Liver (tissue), 9 donors: ENCODE measurements around the gene RASL11B. TPM values are rescaled to one million over a fixed set of nuclear protein-coding genes. Genes with fewer than 3 reads are reported as not detected.

Source experiments
- DNase-seq: peaks from one replicate; pipeline ENCODE4 v3.0.0-alpha.2; 2017; ENCODE audit warnings: low spot score
- H3K27ac ChIP-seq, 2 donors: one replicate each; pipeline ENCODE4 v1.7.0; 2013; ENCODE audit warnings: inconsistent platforms in 2 of 2, low read length in 2 of 2, control low read depth in 1 of 2, low read depth in 1 of 2, mild to moderate bottlenecking in 1 of 2
- H3K27me3 ChIP-seq, 4 donors: one replicate each; pipeline versions ENCODE4 v1.6.1 to v1.7.0; 2013; ENCODE audit warnings: low read length in 3 of 4, inconsistent platforms in 1 of 4, mild to moderate bottlenecking in 1 of 4, moderate library complexity in 1 of 4; ENCODE audit not compliant: control insufficient read depth in 4 of 4, insufficient read depth in 4 of 4
- H3K36me3 ChIP-seq, 4 donors: one replicate each; pipeline versions ENCODE4 v1.6.1 to v1.7.0; 2013; ENCODE audit warnings: low read length in 3 of 4, mild to moderate bottlenecking in 3 of 4, low read depth in 1 of 4, moderate library complexity in 1 of 4; ENCODE audit not compliant: control insufficient read depth in 4 of 4, insufficient read depth in 3 of 4
- H3K4me1 ChIP-seq, 4 donors: one replicate each; pipeline versions ENCODE4 v1.6.1 to v1.7.0; 2013; ENCODE audit warnings: low read length in 3 of 4, mild to moderate bottlenecking in 3 of 4, moderate library complexity in 1 of 4; ENCODE audit not compliant: control insufficient read depth in 4 of 4, insufficient read depth in 4 of 4
- H3K4me3 ChIP-seq, 3 donors: one replicate each; pipeline versions ENCODE4 v1.6.1 to v1.7.0; 2013; ENCODE audit warnings: low read length in 3 of 3, control low read depth in 1 of 3, low read depth in 1 of 3, mild to moderate bottlenecking in 1 of 3
- H3K9ac ChIP-seq, 2 donors: one replicate each; pipeline ENCODE4 v1.7.0; 2013; ENCODE audit warnings: low read length in 2 of 2, mild to moderate bottlenecking in 2 of 2, moderate library complexity in 2 of 2, control low read depth in 1 of 2, low read depth in 1 of 2
- H3K9me3 ChIP-seq, 4 donors: one replicate each; pipeline versions ENCODE4 v1.6.1 to v1.7.0; 2013; ENCODE audit warnings: low read length in 3 of 4; ENCODE audit not compliant: control insufficient read depth in 4 of 4
- EGR1 ChIP-seq, 2 donors: IDR thresholded peaks; 2 replicates each; pipeline ENCODE4 v1.6.1; 2016 to 2018; ENCODE audit warnings: antibody characterized with exemption in 2 of 2, low read depth in 2 of 2
- FOXA1 ChIP-seq: IDR thresholded peaks from 2 replicates; pipeline ENCODE4 v1.6.1; 2016; ENCODE audit warnings: antibody characterized with exemption
- FOXA2 ChIP-seq: IDR thresholded peaks from 2 replicates; pipeline ENCODE4 v1.6.1; 2016; ENCODE audit warnings: antibody characterized with exemption
- GABPA ChIP-seq, 2 donors: IDR thresholded peaks in 1 of 2; conservative IDR thresholded peaks in 1 of 2; 2 replicates each; pipeline ENCODE4 v1.6.1; 2016; ENCODE audit warnings: antibody characterized with exemption in 2 of 2, mild to moderate bottlenecking in 1 of 2, moderate library complexity in 1 of 2
- HNF4A ChIP-seq, 2 donors: conservative IDR thresholded peaks; 2 replicates each; pipeline ENCODE4 v1.6.1; 2016; ENCODE audit warnings: antibody characterized with exemption in 2 of 2, mild to moderate bottlenecking in 2 of 2
- HNF4G ChIP-seq: IDR thresholded peaks from 2 replicates; pipeline ENCODE4 v1.6.1; 2016; ENCODE audit warnings: antibody characterized with exemption
- JUND ChIP-seq, 2 donors: IDR thresholded peaks; 2 replicates each; pipeline ENCODE4 v1.6.1; 2016; ENCODE audit warnings: antibody characterized with exemption in 2 of 2
- RAD21 ChIP-seq, 2 donors: IDR thresholded peaks; 2 replicates each; pipeline ENCODE4 v1.6.1; 2016; ENCODE audit warnings: antibody characterized with exemption in 2 of 2, mild to moderate bottlenecking in 2 of 2
- RXRA ChIP-seq, 2 donors: IDR thresholded peaks; 2 replicates each; pipeline ENCODE4 v1.6.1; 2017 to 2018; ENCODE audit warnings: antibody characterized with exemption in 2 of 2, mild to moderate bottlenecking in 1 of 2
- SP1 ChIP-seq: IDR thresholded peaks from 2 replicates; pipeline ENCODE4 v1.6.1; 2018; ENCODE audit warnings: antibody characterized with exemption, mild to moderate bottlenecking
- TAF1 ChIP-seq: conservative IDR thresholded peaks from 2 replicates; pipeline ENCODE4 v1.6.1; 2016; ENCODE audit warnings: antibody characterized with exemption, mild to moderate bottlenecking
- YY1 ChIP-seq: IDR thresholded peaks from 2 replicates; pipeline ENCODE4 v1.6.1; 2016; ENCODE audit warnings: antibody characterized with exemption, mild to moderate bottlenecking
- WGBS: extraction: QIAGEN DNeasy Blood & Tissue Kit; methylation state at CpG from one replicate; pipeline ENCODE4 v1.1.7; 2013; 5-methylcytosine and 5-hydroxymethylcytosine counted together
- polyA plus RNA-seq, 2 donors: library from polyadenylated mRNA; stranded (reverse) in 1 of 2; unstranded in 1 of 2; fragments of 200-250 nt in 1 of 2; fragments of >200 nt in 1 of 2; fragmentation: Nextera tagmentation in 1 of 2; extraction: Ambion mirVana in 1 of 2; gene quantifications; one replicate each; pipeline versions ENCODE4 v1.2.1 to v1.2.3, GENCODE V29; 2013 to 2015
- total RNA-seq, 2 donors: library from RNA; depleted of rRNA; stranded (reverse); fragments of >200 nt; gene quantifications; one replicate each; pipeline ENCODE4 v1.2.3, GENCODE V29; 2014
- TF ChIP-seq, protein P1 (sequence below): IDR thresholded peaks from 2 replicates; pipeline ENCODE4 v1.6.1; 2016; ENCODE audit warnings: antibody characterized with exemption
- TF ChIP-seq, protein P2 (sequence below): IDR thresholded peaks from 2 replicates; pipeline ENCODE4 v1.6.1; 2016; ENCODE audit warnings: antibody characterized with exemption
- TF ChIP-seq, protein P3 (sequence below): IDR thresholded peaks from 2 replicates; pipeline ENCODE4 v1.6.1; 2016; ENCODE audit warnings: antibody characterized with exemption
- TF ChIP-seq, protein P4 (sequence below): fragments of 150-350 bp; IDR thresholded peaks from 2 replicates; pipeline ENCODE4 v1.5.1; 2017; ENCODE audit warnings: improper control_type of control experiment, low read depth, low read length; ENCODE audit not compliant: missing input control
- TF ChIP-seq, protein P5 (sequence below): IDR thresholded peaks from 2 replicates; pipeline ENCODE4 v1.6.1; 2016; ENCODE audit warnings: antibody characterized with exemption, mild to moderate bottlenecking
- donor health status: healthy.
- donor health status: healthy.
- donor health status: healthy.
- donor health status: healthy.
- donor health status: healthy.

Gene RASL11B
- total and polyA plus RNA-seq, 4 donors = 0.19 to 1.0 (median 0.61) TPM

DNA sequence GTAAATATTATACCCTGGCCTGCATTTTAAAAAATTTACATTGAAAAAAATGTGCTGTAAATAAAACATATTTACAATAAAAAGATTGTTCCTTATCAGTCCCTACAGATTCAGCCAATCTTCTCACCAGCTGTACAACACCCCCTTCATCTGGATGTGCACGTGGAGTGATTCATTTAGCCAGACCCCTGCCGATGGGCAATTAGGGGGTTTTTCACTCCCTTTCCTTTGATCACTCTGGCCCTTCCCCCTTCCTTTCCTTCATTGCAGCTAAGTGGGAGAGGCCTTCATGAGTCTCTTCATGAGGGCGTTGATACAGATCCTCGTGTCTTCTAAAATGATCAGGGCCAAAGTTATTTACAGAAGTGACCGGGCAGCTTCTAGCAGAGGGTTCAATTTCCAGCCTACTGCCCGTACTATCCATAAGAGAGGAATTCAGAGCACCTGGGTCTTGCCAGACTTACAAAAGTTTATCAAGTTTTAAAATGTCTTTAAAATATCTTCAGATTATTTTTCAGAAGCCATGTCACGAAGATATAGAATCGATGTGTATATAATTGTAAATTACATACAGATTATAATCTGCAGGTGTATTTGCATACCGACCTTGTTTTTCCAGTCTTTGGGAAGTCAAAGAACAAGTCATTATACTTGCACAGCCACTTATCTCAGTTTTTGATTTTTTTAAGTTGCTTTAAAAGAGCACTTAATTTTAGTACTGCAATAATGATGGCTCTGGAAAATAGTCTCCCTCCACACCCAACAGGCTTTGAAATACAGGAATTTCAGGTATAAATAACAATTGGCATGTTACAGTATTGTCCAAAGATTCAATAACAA lies 21.4 kb upstream of the RASL11B start:
- WGBS = 81% methylated on average over 9 of the region's 9 CpGs
- no peak overlapping the region for H3K4me3 ChIP-seq
- H3K9ac ChIP-seq = no peak overlapping the region
- H3K27me3 ChIP-seq = no peaks in the 10 kb centered on the region
- no peaks in the 10 kb centered on the region for H3K36me3 ChIP-seq
- TF ChIP-seq YY1 (no peak), SP1 (no peak)
- TF ChIP-seq, protein P1, sequence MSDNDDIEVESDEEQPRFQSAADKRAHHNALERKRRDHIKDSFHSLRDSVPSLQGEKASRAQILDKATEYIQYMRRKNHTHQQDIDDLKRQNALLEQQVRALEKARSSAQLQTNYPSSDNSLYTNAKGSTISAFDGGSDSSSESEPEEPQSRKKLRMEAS = no peak
- no peak overlapping the region for H3K27ac ChIP-seq
- H3K9me3 ChIP-seq = no peaks in the 10 kb centered on the region
- H3K4me1 ChIP-seq = no peaks in the 10 kb centered on the region
- no peak for DNase-seq

DNA sequence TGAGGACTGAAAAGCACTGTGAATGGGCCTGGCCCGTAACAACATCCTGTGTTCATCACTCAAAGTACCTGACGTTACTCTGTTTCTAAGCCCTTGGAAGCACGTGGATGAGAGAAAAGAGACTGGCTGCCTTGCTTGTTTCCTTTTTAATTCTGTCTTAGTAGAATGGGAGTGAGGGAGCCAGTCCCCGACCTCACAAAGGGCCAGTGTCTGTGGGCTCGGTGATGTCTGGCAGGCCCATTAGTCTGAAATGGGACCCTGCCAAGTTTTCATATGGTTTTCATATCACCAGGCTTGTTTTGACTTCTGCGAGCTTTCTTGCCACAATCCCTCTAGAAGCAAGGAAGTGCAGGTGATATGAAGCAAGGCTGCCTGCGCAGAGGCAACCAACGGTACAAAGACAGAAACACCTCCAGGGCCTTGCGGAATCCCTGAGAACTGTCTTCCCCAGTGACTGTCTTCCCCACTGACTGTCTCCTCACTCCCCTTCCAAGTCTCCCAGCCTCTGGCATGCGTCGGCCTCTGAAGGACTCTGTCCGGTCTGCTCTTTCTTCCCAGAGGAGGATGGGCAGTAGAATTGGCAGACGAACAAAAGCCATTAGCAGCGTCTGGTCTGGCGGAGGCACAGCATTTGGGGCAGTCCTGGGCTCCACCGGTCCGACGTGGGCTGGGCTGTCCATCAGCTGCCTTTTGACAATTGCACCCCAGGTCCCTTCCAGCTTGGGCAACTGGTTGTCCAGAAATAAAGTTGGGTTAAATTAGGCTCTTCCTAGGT lies 20.2 kb upstream of the RASL11B start:
- H3K4me1 ChIP-seq = no peaks in the 10 kb centered on the region
- no peaks in the 10 kb centered on the region for H3K9me3 ChIP-seq
- H3K27me3 ChIP-seq = no peaks in the 10 kb centered on the region
- TF ChIP-seq, protein P2, sequence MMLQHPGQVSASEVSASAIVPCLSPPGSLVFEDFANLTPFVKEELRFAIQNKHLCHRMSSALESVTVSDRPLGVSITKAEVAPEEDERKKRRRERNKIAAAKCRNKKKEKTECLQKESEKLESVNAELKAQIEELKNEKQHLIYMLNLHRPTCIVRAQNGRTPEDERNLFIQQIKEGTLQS = no peak
- TF ChIP-seq TAF1 (no peak), FOXA1 (no peak), FOXA2 (no peak), RAD21 (IDR thresholded peaks at IDR 0.05) (no peak), YY1 (no peak), EGR1 (IDR thresholded peaks at IDR 0.05; ENCODE audit: low read depth in 2 of 2) (no peak), GABPA (IDR thresholded peaks at IDR 0.05 in 1 of 2, conservative IDR thresholded peaks at IDR 0.05 in 1 of 2) (no peak), HNF4G (no peak), JUND (IDR thresholded peaks at IDR 0.05) (no peak), RXRA (IDR thresholded peaks at IDR 0.05) (no peak), HNF4A (conservative IDR thresholded peaks at IDR 0.05) (no peak)
- TF ChIP-seq, protein P3, sequence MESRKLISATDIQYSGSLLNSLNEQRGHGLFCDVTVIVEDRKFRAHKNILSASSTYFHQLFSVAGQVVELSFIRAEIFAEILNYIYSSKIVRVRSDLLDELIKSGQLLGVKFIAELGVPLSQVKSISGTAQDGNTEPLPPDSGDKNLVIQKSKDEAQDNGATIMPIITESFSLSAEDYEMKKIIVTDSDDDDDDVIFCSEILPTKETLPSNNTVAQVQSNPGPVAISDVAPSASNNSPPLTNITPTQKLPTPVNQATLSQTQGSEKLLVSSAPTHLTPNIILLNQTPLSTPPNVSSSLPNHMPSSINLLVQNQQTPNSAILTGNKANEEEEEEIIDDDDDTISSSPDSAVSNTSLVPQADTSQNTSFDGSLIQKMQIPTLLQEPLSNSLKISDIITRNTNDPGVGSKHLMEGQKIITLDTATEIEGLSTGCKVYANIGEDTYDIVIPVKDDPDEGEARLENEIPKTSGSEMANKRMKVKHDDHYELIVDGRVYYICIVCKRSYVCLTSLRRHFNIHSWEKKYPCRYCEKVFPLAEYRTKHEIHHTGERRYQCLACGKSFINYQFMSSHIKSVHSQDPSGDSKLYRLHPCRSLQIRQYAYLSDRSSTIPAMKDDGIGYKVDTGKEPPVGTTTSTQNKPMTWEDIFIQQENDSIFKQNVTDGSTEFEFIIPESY = no peak
- TF ChIP-seq, protein P4, sequence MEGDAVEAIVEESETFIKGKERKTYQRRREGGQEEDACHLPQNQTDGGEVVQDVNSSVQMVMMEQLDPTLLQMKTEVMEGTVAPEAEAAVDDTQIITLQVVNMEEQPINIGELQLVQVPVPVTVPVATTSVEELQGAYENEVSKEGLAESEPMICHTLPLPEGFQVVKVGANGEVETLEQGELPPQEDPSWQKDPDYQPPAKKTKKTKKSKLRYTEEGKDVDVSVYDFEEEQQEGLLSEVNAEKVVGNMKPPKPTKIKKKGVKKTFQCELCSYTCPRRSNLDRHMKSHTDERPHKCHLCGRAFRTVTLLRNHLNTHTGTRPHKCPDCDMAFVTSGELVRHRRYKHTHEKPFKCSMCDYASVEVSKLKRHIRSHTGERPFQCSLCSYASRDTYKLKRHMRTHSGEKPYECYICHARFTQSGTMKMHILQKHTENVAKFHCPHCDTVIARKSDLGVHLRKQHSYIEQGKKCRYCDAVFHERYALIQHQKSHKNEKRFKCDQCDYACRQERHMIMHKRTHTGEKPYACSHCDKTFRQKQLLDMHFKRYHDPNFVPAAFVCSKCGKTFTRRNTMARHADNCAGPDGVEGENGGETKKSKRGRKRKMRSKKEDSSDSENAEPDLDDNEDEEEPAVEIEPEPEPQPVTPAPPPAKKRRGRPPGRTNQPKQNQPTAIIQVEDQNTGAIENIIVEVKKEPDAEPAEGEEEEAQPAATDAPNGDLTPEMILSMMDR = no peak
- TF ChIP-seq, protein P1 = no peak
- TF ChIP-seq, protein P5, sequence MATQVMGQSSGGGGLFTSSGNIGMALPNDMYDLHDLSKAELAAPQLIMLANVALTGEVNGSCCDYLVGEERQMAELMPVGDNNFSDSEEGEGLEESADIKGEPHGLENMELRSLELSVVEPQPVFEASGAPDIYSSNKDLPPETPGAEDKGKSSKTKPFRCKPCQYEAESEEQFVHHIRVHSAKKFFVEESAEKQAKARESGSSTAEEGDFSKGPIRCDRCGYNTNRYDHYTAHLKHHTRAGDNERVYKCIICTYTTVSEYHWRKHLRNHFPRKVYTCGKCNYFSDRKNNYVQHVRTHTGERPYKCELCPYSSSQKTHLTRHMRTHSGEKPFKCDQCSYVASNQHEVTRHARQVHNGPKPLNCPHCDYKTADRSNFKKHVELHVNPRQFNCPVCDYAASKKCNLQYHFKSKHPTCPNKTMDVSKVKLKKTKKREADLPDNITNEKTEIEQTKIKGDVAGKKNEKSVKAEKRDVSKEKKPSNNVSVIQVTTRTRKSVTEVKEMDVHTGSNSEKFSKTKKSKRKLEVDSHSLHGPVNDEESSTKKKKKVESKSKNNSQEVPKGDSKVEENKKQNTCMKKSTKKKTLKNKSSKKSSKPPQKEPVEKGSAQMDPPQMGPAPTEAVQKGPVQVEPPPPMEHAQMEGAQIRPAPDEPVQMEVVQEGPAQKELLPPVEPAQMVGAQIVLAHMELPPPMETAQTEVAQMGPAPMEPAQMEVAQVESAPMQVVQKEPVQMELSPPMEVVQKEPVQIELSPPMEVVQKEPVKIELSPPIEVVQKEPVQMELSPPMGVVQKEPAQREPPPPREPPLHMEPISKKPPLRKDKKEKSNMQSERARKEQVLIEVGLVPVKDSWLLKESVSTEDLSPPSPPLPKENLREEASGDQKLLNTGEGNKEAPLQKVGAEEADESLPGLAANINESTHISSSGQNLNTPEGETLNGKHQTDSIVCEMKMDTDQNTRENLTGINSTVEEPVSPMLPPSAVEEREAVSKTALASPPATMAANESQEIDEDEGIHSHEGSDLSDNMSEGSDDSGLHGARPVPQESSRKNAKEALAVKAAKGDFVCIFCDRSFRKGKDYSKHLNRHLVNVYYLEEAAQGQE = no peak
- no peaks in the 10 kb centered on the region for H3K36me3 ChIP-seq
- no peak overlapping the region for H3K27ac ChIP-seq
- no peak for DNase-seq
- WGBS = 81% methylated on average over 18 of the region's 18 CpGs
- H3K4me3 ChIP-seq = no peak overlapping the region
- no peak overlapping the region for H3K9ac ChIP-seq
